HG03095 (cell line): ENCODE measurements around the gene CNOT11.
"Not testable (repeated sequence)": the region's sequence is repeated elsewhere in the genome, so short reads cannot be mapped to it uniquely, and the experiment has no call there.

Source experiments
- ATAC-seq: cut with Tn5 transposase; IDR thresholded peaks from one replicate; pipeline ENCODE4 v1.9.1; 2021; ENCODE audit warnings: moderate library complexity; ENCODE audit not compliant: unreplicated experiment

CNOT11 gene

GRCh38 chr2:101252408-101253012 is at the start of gene CNOT11:
Gene CNOT11 (plus strand): TSS chr2:101252886. CDS start chr2:101252965, 79 bp downstream.
- ATAC-seq: peak; percentile 92

- ATAC-seq: no peak
Measured at GRCh38 chr2:101204400-101205115, 48.1 kb upstream of the CNOT11 start.

- no peak for ATAC-seq
Measured at GRCh38 chr2:101205521-101206479, 46.9 kb upstream of the CNOT11 start.

- no peak for ATAC-seq
Measured at GRCh38 chr2:101208830-101209229, 43.9 kb upstream of the CNOT11 start.

- no peak for ATAC-seq
Measured at GRCh38 chr2:101219246-101219645, 33.4 kb upstream of the CNOT11 start.

GRCh38 chr2:101220091-101220490 is 32.6 kb upstream of the CNOT11 start:
- ATAC-seq: not testable (repeated sequence)

- peak; percentile 94 for ATAC-seq
Measured at GRCh38 chr2:101223814-101224231, 28.9 kb upstream of the CNOT11 start.

- ATAC-seq: no peak
Measured at GRCh38 chr2:101230541-101231001, 22.1 kb upstream of the CNOT11 start.

GRCh38 chr2:101231240-101231639 is 21.4 kb upstream of the CNOT11 start:
- no peak for ATAC-seq

- ATAC-seq: no peak
Measured at GRCh38 chr2:101231937-101232730, 20.6 kb upstream of the CNOT11 start.

GRCh38 chr2:101232770-101233169 is 19.9 kb upstream of the CNOT11 start:
- ATAC-seq: no peak

GRCh38 chr2:101234169-101234938 is 18.3 kb upstream of the CNOT11 start:
- ATAC-seq: no peak

GRCh38 chr2:101235956-101236355 is 16.7 kb upstream of the CNOT11 start:
- ATAC-seq: not testable (repeated sequence)

GRCh38 chr2:101237944-101238343 is 14.7 kb upstream of the CNOT11 start:
- ATAC-seq: not testable (repeated sequence)

GRCh38 chr2:101238930-101239759 is 13.5 kb upstream of the CNOT11 start:
- ATAC-seq: no peak

- ATAC-seq: not testable (repeated sequence)
Measured at GRCh38 chr2:101239760-101240118, 12.9 kb upstream of the CNOT11 start.

- not testable (repeated sequence) for ATAC-seq
Measured at GRCh38 chr2:101240694-101241093, 12.0 kb upstream of the CNOT11 start.

GRCh38 chr2:101241158-101241557 is 11.5 kb upstream of the CNOT11 start:
- ATAC-seq: no peak

GRCh38 chr2:101244373-101244772 is 8.3 kb upstream of the CNOT11 start:
- ATAC-seq: not testable (repeated sequence)
